Duodenal mucosa (tissue), 2 donors: ENCODE measurements around the gene CPA5.

Experiments used
- H3K27ac ChIP-seq: one replicate; pipeline ENCODE4 v1.7.0; 2013; ENCODE audit warnings: low read depth, low read length
- H3K27me3 ChIP-seq, 2 donors: one replicate each; pipeline ENCODE4 v1.7.0; 2013; ENCODE audit warnings: low read length in 2 of 2, control low read depth in 1 of 2; ENCODE audit not compliant: insufficient read depth in 2 of 2, control insufficient read depth in 1 of 2
- H3K36me3 ChIP-seq, 2 donors: one replicate each; pipeline ENCODE4 v1.7.0; 2013; ENCODE audit warnings: low read length in 2 of 2, control low read depth in 1 of 2; ENCODE audit not compliant: insufficient read depth in 2 of 2, control insufficient read depth in 1 of 2
- H3K4me1 ChIP-seq, 2 donors: one replicate each; pipeline ENCODE4 v1.7.0; 2013; ENCODE audit warnings: low read length in 2 of 2, control low read depth in 1 of 2; ENCODE audit not compliant: insufficient read depth in 2 of 2, control insufficient read depth in 1 of 2
- H3K4me3 ChIP-seq, 2 donors: one replicate each; pipeline ENCODE4 v1.7.0; 2013; ENCODE audit warnings: low read length in 2 of 2, low read depth in 1 of 2
- H3K9ac ChIP-seq, 2 donors: one replicate each; pipeline ENCODE4 v1.7.0; 2013; ENCODE audit warnings: low read length in 2 of 2, low read depth in 1 of 2
- H3K9me3 ChIP-seq, 2 donors: one replicate each; pipeline ENCODE4 v1.7.0; 2013; ENCODE audit warnings: low read length in 2 of 2, control low read depth in 1 of 2; ENCODE audit not compliant: control insufficient read depth in 1 of 2

The CPA5 gene, protein sequence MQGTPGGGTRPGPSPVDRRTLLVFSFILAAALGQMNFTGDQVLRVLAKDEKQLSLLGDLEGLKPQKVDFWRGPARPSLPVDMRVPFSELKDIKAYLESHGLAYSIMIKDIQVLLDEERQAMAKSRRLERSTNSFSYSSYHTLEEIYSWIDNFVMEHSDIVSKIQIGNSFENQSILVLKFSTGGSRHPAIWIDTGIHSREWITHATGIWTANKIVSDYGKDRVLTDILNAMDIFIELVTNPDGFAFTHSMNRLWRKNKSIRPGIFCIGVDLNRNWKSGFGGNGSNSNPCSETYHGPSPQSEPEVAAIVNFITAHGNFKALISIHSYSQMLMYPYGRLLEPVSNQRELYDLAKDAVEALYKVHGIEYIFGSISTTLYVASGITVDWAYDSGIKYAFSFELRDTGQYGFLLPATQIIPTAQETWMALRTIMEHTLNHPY

DNA sequence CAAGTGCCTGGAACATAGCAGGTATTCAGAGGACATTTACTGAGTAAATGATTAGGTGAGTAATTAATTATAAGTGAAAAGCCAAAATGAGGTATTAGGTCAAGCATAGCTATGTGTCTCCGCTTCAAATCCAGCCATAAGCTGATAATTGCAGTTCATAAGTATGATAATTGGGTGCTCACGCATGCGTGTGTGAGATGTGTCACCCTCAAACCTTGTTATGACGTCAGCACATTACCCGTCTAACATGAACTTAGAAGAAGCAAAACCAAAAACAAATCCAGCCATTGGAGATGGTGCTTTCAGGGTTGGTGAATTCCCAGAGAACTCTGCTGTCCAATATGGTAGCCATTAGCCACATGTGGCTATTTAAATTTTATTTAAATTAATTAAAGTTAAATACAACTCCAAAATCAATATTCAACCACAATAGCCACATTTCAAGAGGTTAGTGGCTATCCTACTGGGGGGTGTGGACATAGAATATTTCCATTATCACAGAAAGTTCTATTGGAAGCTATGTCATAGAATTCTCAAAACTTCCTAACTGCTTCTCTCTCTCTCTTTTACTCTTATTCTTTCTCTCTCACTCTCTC, at the start of gene CPA5:
CPA5 (plus strand) TSS at position 546 of the 596 bp plus-strand sequence. CDS start 1,670 bp downstream, outside the sequence.
- no peaks in the 10 kb centered on the region for H3K36me3 ChIP-seq
- no peak within 1 kb of the TSS for H3K4me3 ChIP-seq
- H3K9me3 ChIP-seq = no peaks in the 10 kb centered on the region
- H3K9ac ChIP-seq = no peak within 1 kb of the TSS
- no peaks in the 10 kb centered on the region for H3K27me3 ChIP-seq
- no peak within 1 kb of the TSS for H3K27ac ChIP-seq
- H3K4me1 ChIP-seq = no peaks in the 10 kb centered on the region

DNA sequence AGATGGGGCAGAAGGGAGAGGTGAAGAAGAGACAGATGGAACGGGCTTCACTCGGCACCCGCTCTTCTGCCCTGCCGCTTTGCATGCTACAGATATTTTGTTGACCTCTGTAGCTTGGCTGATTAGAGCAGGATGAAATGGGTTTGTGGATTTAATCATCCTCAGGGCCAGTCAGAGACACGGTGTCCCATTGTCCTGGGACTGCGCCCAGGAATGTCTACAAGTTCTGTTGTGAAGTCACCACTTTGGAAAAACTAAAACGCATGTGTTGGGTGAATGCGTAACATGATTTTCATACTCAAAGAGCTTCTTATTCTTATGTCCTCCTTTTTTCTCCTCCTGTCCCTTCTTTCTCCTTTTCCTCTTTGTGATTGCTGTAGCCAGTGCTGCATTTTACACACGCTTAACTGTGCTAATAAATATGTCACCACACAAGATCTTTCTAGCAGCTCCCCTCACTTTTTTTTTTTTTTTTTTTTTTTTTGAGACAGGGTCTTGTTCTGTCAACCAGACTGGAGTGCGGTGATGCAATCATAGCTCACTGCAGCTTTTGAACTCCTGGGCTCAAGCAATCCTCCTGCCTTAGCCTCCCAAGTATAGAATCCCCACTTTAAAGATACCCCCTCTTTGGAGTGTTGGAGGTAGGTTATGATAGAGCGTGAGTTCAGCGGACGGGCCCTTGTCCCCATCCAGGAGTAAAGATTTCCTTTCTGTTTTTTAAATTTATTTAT, 48.2 kb upstream of the CPA5 start:
- Histone ChIP-seq H3K4me3 (no peak overlapping the region), H3K9me3 (no peaks in the 10 kb centered on the region), H3K27ac (no peak overlapping the region), H3K27me3 (no peaks in the 10 kb centered on the region), H3K36me3 (no peaks in the 10 kb centered on the region), H3K4me1 (peaks cover 0 to 9% of the 10 kb centered on the region in 2 donors), H3K9ac (no peak overlapping the region)

DNA sequence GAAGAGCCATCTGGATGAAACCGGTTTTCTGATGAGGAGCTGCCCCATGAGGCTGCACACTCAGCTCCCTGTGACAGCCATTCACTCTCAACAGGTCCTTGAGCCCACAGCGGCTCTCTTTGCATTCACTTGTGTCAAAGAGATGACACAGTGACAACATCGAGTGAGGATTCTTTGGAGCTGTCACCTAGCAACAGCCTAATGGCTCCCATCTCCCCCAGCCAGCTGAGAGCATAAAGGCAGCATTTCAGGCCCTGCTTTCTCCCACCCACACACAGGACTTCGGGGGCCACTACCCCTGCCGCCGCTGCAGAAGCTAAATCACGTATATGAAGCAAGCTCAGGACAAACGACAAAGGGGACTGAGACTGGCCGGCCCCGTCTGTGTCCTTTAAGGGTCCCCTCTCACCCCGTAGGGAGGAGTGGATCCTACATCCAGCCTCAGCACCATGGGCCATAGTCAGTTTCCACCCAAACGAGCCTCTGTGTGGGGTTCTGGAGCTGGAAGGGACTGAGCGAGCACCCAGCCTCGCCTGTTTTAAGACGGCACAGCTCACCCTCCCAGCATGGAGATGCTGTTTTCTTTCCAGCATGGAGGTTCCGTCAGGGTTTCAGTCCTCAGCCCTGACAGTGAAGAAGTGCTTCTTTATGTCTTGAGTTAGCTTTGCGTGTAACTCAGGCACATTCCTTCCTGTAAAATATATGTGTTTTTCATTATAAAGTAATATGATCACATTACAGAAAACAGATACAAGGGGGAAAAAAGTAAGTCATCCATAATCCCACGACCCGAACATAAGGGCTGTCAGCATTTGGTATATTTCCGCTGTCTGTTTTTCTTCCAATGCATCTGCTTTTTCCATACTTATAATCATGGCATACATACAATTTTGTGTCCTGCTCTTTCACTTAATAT, 46.7 kb upstream of the CPA5 start:
- H3K9me3 ChIP-seq = no peaks in the 10 kb centered on the region
- H3K27me3 ChIP-seq = no peaks in the 10 kb centered on the region
- H3K9ac ChIP-seq = no peak overlapping the region
- no peak overlapping the region for H3K4me3 ChIP-seq
- H3K27ac ChIP-seq = no peak overlapping the region
- H3K4me1 ChIP-seq = peaks cover 0 to 9% of the 10 kb centered on the region in 2 donors
- no peaks in the 10 kb centered on the region for H3K36me3 ChIP-seq

DNA sequence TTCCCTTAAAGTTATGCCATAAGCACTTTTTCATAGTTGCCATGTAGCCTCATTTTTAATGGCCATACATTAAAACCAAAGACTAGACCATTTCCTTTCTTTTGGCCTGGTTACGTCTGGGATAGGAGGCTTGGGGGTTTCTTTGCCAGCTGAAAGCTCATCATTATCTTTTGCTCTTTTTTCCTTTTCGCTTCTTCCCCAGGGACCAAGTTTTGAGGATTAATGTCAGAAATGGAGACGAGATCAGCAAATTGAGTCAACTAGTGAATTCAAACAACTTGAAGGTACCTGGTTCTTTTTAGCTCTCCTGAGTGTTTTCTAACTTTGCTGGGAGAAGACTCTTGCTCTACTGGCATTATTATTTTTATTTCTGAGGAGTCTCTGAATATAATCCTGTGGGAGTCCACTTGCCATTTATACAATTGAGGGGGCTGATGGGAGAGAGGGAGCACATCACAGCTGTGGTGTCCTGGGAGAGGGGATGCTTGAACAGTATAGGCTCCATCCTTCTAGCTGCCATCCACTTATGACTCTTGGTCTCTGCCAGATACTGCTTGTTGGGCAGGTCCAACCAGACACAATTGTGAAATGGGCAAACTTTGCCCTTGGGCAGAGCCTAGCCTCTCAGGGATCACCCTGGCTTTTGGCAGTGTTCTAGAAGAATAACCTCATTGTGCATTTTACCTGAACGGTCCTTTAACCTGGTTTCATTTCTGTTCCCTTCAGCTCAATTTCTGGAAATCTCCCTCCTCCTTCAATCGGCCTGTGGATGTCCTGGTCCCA, 45.9 kb upstream of the CPA5 start:
- Histone ChIP-seq H3K9ac (no peak overlapping the region), H3K9me3 (no peaks in the 10 kb centered on the region), H3K27ac (no peak overlapping the region), H3K4me1 (peaks cover 0 to 9% of the 10 kb centered on the region in 2 donors), H3K36me3 (no peaks in the 10 kb centered on the region), H3K27me3 (no peaks in the 10 kb centered on the region), H3K4me3 (no peak overlapping the region)

DNA sequence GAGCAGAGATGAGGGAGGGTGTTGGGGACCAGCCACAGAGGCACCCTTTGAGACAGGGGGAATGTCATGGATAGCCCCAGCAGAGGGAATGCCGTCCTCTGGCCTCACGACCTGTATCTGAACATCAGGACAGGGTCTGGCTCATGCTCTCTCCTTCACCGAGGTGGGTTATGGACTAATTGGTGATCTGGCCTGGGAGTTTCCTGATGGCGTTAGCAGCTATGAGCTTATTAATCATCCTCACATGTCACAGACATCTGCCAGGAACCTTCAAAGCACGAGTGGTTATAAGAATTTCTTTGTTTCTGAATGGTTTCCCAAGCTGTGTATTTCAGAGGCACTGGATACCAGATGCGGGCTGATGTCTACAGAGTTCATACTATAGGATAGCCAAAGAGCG, 44.8 kb upstream of the CPA5 start:
- no peak overlapping the region for H3K4me3 ChIP-seq
- peaks cover 0 to 9% of the 10 kb centered on the region in 2 donors for H3K4me1 ChIP-seq
- no peaks in the 10 kb centered on the region for H3K36me3 ChIP-seq
- H3K9ac ChIP-seq = no peak overlapping the region
- no peaks in the 10 kb centered on the region for H3K27me3 ChIP-seq
- no peaks in the 10 kb centered on the region for H3K9me3 ChIP-seq
- H3K27ac ChIP-seq = no peak overlapping the region

DNA sequence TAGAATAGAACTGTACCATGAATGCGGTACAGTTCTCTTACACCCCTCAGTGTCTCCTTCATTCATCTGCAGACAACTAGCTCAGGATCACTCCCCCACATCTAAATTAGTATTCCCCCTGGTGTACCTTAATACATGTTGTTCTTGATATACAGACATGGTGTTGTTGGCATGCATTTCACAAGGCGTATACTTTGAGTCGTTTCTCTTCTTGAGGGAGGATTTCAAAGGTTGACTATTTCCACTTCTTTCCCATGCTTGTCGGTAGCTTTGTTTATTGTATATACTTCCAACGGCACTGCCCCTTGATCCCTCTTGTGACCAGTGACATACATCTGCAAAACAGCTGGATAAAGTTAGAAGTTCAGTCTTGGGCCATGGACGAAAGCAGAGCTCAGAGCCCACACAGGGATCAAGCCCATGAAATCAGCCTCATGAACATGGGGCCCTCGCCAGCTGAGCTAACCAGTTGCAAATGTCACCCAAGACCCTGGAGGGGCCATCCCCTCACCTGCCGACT, 43.1 kb upstream of the CPA5 start:
- no peaks in the 10 kb centered on the region for H3K36me3 ChIP-seq
- H3K27ac ChIP-seq = no peak overlapping the region
- H3K4me3 ChIP-seq = no peak overlapping the region
- no peaks in the 10 kb centered on the region for H3K27me3 ChIP-seq
- H3K9me3 ChIP-seq = no peaks in the 10 kb centered on the region
- no peak overlapping the region for H3K9ac ChIP-seq
- peaks cover 0 to 9% of the 10 kb centered on the region in 2 donors for H3K4me1 ChIP-seq

DNA sequence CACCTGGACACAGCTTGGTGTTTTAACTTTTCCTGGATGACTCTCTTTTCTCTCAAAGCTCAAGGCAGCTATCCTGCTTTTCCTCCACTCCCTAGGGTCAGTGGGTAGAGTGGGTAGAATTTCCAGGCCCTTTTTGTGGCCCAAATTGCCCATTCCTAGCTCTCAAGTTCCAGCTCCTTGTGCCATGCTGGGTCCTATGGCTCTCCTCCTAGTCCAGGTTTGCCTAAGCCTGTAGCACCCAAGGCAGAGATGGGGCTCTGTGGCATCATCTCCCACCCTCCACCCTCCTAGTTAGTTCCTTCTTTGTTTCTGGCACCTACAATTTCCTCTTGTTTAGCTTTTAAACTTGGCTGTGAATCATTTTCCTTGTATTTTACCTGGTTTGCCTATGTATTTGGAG, 42.0 kb upstream of the CPA5 start:
- Histone ChIP-seq H3K27ac (no peak overlapping the region), H3K4me3 (no peak overlapping the region), H3K36me3 (no peaks in the 10 kb centered on the region), H3K27me3 (no peaks in the 10 kb centered on the region), H3K9ac (no peak overlapping the region), H3K9me3 (no peaks in the 10 kb centered on the region), H3K4me1 (peaks cover 0 to 9% of the 10 kb centered on the region in 2 donors)

DNA sequence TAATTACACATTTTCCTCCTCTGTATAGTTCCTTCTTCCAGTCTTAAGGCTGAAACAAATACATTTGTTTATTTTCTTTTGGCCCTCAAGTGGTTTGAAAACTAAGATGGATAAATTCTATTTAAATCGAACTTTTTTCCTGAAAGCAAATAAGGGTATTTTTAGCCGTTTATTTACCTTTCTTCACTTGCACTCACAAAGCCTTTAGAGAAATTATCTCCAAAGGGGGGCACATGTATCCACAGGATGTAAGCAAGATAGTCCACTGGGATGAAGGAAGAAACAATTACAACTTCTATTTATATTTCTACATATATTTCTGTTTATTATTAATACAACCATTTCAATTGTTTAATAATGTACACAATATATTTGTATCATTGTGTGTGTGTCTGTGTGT, 41.5 kb upstream of the CPA5 start:
- H3K27ac ChIP-seq = no peak overlapping the region
- H3K27me3 ChIP-seq = no peaks in the 10 kb centered on the region
- no peak overlapping the region for H3K9ac ChIP-seq
- no peak overlapping the region for H3K4me3 ChIP-seq
- H3K36me3 ChIP-seq = no peaks in the 10 kb centered on the region
- H3K4me1 ChIP-seq = peaks cover 0 to 9% of the 10 kb centered on the region in 2 donors
- H3K9me3 ChIP-seq = no peaks in the 10 kb centered on the region

DNA sequence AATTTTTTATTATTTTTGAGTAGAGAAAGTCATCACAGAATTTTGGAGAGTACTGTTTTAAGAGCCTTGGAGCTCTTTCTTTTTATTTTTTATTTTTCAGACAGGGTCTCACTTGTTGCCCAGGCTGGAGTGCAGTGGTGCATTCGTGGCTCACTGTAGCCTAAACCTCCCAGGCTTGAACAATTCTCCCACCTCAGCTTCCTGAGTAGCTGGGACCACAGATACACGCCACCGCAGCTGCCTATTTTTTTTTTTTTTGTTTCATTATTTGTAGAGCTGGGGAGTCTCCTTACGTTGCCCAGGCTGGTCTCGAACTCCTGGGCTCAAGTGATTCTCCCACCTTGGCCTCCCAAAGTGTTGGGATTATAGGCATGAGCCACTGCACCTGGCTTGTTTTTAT, 41.1 kb upstream of the CPA5 start:
- Histone ChIP-seq H3K27ac (no peak overlapping the region), H3K9me3 (no peaks in the 10 kb centered on the region), H3K4me1 (peaks cover 0 to 9% of the 10 kb centered on the region in 2 donors), H3K4me3 (no peak overlapping the region), H3K9ac (no peak overlapping the region), H3K27me3 (no peaks in the 10 kb centered on the region), H3K36me3 (no peaks in the 10 kb centered on the region)
